Mucosa of descending colon (tissue), 3 donors: ENCODE results near the gene VILL. TPM values are rescaled to one million over a fixed set of nuclear protein-coding genes. Genes with fewer than 3 reads are reported as not detected.

Experiments
- ATAC-seq: fragments of 200-7000 bp; cut with Tn5 transposase; one replicate; pipeline ENCODE4 v1.9.1; 2020; ENCODE audit warnings: mild to moderate bottlenecking, moderate library complexity
- DNase-seq, 3 donors: peaks; one replicate each; pipeline ENCODE4 v3.0.0-alpha.2; 2020
- H3K36me3 ChIP-seq: fragments of 200-600 bp; one replicate; pipeline ENCODE4 v1.8.0; 2021; ENCODE audit warnings: low read depth, mild to moderate bottlenecking
- H3K4me1 ChIP-seq: fragments of 200-600 bp; one replicate; pipeline ENCODE4 v1.8.0; 2021; ENCODE audit warnings: low read depth, mild to moderate bottlenecking
- H3K4me3 ChIP-seq: fragments of 200-600 bp; one replicate; pipeline ENCODE4 v1.8.0; 2021; ENCODE audit warnings: mild to moderate bottlenecking
- H3K9me3 ChIP-seq: fragments of 200-600 bp; one replicate; pipeline ENCODE4 v1.8.0; 2021; ENCODE audit warnings: mild to moderate bottlenecking
- intact Hi-C, 2 donors: fragments of 100-400 bp; cut with DNase I in 1 of 2; cut with micrococcal nuclease in 1 of 2; formaldehyde crosslinking; loops; one replicate each; pipeline versions ENCODE4 v1.11.0 to v1.11.1; 2022; cut with DNase I, micrococcal nuclease
- total RNA-seq, 3 donors: library from RNA; stranded (reverse); fragmentation: NEBNext Ultra II Directional in 2 of 3; extraction: Animal tissue kit (Norgen Biotek cat#: 25700) in 2 of 3; gene quantifications; one replicate each; pipeline versions ENCODE4 v1.2.1 to v1.2.4, GENCODE V29; 2021 to 2023
- TF ChIP-seq, protein P1 (sequence below): fragments of 200-600 bp; IDR thresholded peaks from one replicate; pipeline ENCODE4 v1.8.0; 2022; ENCODE audit warnings: antibody characterized with exemption, mild to moderate bottlenecking
- donor health status: DM: no; HTN: no; CAD: no; lungs with moderate emphysema.
- donor health status: DM: no; HTN: no; CAD: no.
- donor health status: DM: no; HTN: yes; CAD: no.

VILL gene
- total RNA-seq, 3 donors from 2014 or later, result 69.7 to 197 (median 150) TPM

DNA sequence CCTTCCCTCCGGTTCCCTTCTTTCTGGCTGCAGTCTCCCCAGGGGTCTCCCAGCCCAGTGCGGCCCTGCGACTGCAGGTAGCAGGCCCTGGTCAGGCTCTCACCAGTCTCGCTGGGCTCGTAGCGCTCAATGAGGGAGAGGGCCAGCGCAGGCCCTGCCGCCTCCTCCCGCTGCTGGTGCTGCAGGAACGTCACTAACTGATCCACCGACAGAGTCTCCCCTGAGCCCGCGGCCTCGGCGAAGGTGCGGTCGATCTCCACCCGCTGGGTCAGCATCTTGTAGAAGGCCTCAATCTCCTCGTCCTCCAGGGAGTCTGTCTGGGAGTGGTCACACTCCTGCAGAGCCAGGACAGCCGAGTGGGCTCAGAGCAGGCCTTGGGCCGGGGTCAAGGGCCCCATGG, 20.5 kb downstream of the VILL start:
- TF ChIP-seq, protein P1, sequence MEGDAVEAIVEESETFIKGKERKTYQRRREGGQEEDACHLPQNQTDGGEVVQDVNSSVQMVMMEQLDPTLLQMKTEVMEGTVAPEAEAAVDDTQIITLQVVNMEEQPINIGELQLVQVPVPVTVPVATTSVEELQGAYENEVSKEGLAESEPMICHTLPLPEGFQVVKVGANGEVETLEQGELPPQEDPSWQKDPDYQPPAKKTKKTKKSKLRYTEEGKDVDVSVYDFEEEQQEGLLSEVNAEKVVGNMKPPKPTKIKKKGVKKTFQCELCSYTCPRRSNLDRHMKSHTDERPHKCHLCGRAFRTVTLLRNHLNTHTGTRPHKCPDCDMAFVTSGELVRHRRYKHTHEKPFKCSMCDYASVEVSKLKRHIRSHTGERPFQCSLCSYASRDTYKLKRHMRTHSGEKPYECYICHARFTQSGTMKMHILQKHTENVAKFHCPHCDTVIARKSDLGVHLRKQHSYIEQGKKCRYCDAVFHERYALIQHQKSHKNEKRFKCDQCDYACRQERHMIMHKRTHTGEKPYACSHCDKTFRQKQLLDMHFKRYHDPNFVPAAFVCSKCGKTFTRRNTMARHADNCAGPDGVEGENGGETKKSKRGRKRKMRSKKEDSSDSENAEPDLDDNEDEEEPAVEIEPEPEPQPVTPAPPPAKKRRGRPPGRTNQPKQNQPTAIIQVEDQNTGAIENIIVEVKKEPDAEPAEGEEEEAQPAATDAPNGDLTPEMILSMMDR, result no peak
- DNase-seq (peak in 2 of 3 donors; percentile 31 to 53), ATAC-seq (no peak)
- Histone ChIP-seq H3K36me3 (no peaks in the 10 kb centered on the region), H3K4me3 (no peak overlapping the region), H3K4me1 (peaks cover 21% of the 10 kb centered on the region), H3K9me3 (no peaks in the 10 kb centered on the region)
- intact Hi-C loops, result no loop called here

DNA sequence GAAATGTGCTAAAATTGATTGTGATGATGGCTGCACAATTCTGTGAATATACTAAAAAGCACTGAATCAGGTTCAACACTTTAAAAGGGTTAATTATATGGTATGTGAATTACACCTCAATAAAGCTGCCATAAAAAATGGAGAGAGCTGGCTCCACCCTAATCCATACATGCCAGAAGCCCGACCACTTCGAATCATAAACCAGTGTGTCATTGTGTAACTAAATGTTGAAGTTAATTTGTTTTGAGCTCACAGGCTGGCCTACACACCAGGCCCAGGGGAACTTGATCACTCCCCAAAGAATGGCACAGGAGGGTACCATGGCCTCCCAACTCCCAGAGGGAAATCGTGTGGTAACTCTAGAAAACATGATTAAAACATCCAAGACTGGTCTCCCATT, 24.9 kb downstream of the VILL start:
- intact Hi-C loops, result no loop called here
- TF ChIP-seq, protein P1, result no peak
- no peaks in the 10 kb centered on the region for H3K9me3 ChIP-seq
- DNase-seq (peak; percentile 28 to 67 (median 33)), ATAC-seq (peak; percentile 87)
- H3K36me3 ChIP-seq, result no peaks in the 10 kb centered on the region
- no peak overlapping the region for H3K4me3 ChIP-seq
- peaks cover 29% of the 10 kb centered on the region for H3K4me1 ChIP-seq

DNA sequence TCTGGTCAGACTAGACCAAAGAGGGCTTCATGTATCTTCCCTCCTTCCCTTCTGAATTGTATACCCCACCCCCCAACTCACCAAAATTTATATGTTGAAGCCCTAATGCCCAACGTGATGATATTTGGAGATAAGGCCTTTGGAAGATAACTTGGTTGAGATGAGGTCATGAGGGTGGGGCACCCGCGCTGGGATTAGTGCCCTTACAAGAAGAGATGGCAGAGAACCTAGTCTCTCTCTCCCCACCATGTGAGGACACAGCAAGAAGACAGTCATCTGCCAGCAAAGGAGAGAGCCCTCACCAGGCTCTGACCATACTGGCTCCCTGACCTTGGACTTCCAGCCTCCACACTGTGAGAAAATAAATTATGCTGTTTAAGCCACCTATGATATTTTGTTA, 25.4 kb downstream of the VILL start:
- Histone ChIP-seq H3K4me1 (peaks cover 29% of the 10 kb centered on the region), H3K9me3 (no peaks in the 10 kb centered on the region), H3K36me3 (no peaks in the 10 kb centered on the region), H3K4me3 (no peak overlapping the region)
- TF ChIP-seq, protein P1, result no peak
- DNase-seq (peak in 1 of 3 donors; percentile 31), ATAC-seq (no peak)
- intact Hi-C loops, result no loop called here

DNA sequence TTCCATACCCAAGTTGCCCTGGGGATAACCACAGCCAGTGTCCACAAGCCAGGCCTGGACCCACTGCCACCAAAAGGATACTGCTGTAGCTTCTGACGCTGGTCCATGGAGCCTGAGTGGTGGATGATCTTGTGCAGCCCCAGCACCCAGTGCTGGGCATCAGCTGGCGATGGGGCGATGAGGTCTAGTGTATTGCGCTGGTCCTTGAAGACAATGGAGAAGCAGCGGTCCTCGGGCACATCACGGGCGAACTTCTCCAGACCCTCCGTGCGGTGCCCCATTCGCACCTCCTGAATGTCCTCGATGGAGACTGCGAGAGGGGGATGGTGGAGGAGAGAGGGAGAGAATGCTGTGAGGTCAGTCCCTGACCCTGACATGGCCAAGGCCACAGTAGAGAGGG, 25.8 kb downstream of the VILL start:
- TF ChIP-seq, protein P1, result no peak
- H3K36me3 ChIP-seq, result no peaks in the 10 kb centered on the region
- no peak for ATAC-seq
- intact Hi-C loops, result no loop called here
- H3K4me1 ChIP-seq, result peaks cover 29% of the 10 kb centered on the region
- DNase-seq, result peak in 2 of 3 donors; percentile 28 to 52
- H3K9me3 ChIP-seq, result no peaks in the 10 kb centered on the region
- H3K4me3 ChIP-seq, result no peak overlapping the region

DNA sequence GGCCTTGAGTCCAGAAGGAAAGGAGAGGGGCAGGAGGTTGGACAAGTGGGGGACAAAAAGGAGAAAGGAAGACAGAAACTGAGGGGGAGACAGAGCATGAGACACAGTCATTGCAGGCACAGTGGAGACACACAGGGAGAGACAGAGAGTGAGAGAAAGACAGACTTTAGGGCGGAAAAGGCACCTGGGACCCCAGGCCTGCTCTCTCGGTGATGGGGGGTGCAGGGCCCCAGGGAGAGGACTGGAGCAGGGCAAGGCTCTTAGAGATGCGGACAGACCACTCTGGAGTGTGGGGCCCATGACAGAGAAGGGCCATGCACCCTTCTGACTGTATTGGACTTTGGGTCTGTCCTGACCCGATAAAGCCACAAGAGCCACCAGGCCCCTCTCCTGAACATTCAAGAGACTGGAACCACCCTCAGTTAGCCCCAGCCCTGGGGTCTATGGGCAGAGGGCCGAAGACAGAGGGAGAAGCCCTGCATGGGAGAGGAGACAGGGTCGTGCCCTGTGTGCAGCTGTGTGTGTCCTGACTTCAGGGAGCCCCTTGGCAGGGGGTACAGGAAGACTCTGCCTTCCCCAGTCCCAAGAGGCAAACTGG, 26.4 kb downstream of the VILL start:
- intact Hi-C loops, result no loop called here
- ATAC-seq (no peak), DNase-seq (peak in 1 of 3 donors; percentile 24)
- TF ChIP-seq, protein P1, result no peak
- no peaks in the 10 kb centered on the region for H3K36me3 ChIP-seq
- H3K4me3 ChIP-seq, result no peak overlapping the region
- peaks cover 29% of the 10 kb centered on the region for H3K4me1 ChIP-seq
- no peaks in the 10 kb centered on the region for H3K9me3 ChIP-seq
